Vagina (tissue), 2 donors: Measurements from ENCODE around the gene CCL23. TPM values are rescaled to one million over a fixed set of nuclear protein-coding genes. Genes with fewer than 3 reads are reported as not detected.
"Not testable (repeated sequence)": the region's sequence is repeated elsewhere in the genome, so short reads cannot be mapped to it uniquely, and the experiment has no call there.

ENCODE experiments used
- DNase-seq, 2 donors: peaks; one replicate each; pipeline ENCODE4 v3.0.0-alpha.2; 2017; ENCODE audit errors: extremely low spot score in 2 of 2
- H3K27ac ChIP-seq: fragments of 200-600 bp; sonication (generic); one replicate; pipeline ENCODE4 v1.5.1; 2019
- H3K27me3 ChIP-seq: fragments of 200-600 bp; sonication (generic); one replicate; pipeline ENCODE4 v1.5.1; 2019
- H3K36me3 ChIP-seq, 2 donors: fragments of 200-600 bp; sonication (generic); one replicate each; pipeline ENCODE4 v1.5.1; 2017 to 2019
- H3K4me1 ChIP-seq: fragments of 200-600 bp; sonication (generic); one replicate; pipeline ENCODE4 v1.5.1; 2019
- H3K4me3 ChIP-seq, 2 donors: fragments of 200-600 bp; sonication (generic); 1 replicate in 1 of 2; 2 replicates in 1 of 2; pipeline ENCODE4 v1.5.1; 2016 to 2019
- H3K9me3 ChIP-seq: fragments of 200-600 bp; sonication (generic); one replicate; pipeline ENCODE4 v1.5.1; 2019
- POLR2A ChIP-seq, 2 donors: fragments of 450-650 bp; IDR thresholded peaks; one replicate each; pipeline ENCODE4 v1.6.1; 2017; ENCODE audit warnings: antibody characterized with exemption in 2 of 2, mild to moderate bottlenecking in 2 of 2, moderate library complexity in 2 of 2
- POLR2AphosphoS5 ChIP-seq, 2 donors: sonication (generic); formaldehyde crosslinking; IDR thresholded peaks; one replicate each; pipeline ENCODE4 v1.9.0; 2017; ENCODE audit warnings: antibody characterized with exemption in 2 of 2, mild to moderate bottlenecking in 2 of 2, low read depth in 1 of 2; ENCODE audit not compliant: insufficient read depth in 1 of 2
- intact Hi-C: fragments of 100-400 bp; cut with DNase I; formaldehyde crosslinking; loops from one replicate; pipeline ENCODE4 v1.15.1; 2023
- total RNA-seq: library from RNA; depleted of rRNA; stranded (reverse); fragments of >200 nt; gene quantifications from one replicate; pipeline ENCODE4 v1.2.3, GENCODE V29; 2016
- TF ChIP-seq, protein P1 (sequence below), 3 experiments: fragments of 450-650 bp in 2 of 3; fragments of 200-600 bp in 1 of 3; sonication (generic) in 1 of 3; IDR thresholded peaks; one replicate each; pipeline ENCODE4 v1.5.1; 2017 to 2019; ENCODE audit warnings: antibody characterized with exemption in 3 of 3, mild to moderate bottlenecking in 2 of 3, moderate library complexity in 2 of 3

Gene CCL23
- total RNA-seq, 1 donor from 2014 or later: 13.3 TPM

DNA sequence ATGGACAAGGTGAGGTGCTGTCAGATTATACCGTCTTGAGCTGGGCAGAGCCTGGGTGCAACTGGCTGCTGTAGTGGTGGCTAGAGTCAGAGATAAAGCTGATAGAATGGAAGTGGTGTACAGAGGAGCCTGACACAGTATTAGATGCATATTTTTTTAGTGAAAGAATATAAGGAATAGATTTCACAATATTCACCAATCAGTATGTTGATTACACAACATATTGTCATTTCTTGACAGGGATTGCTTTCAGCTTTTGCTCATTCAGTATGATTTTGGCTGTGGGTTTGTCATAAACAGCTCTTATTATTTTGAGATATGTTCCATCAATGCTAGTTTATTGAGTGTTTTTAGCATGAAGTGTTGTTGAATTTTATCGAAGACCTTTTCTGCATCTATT, 1.7 kb upstream of the CCL23 start:
- Histone ChIP-seq H3K36me3 (no peaks in the 10 kb centered on the region), H3K27ac (no peak overlapping the region), H3K4me3 (no peak overlapping the region), H3K27me3 (no peaks in the 10 kb centered on the region), H3K9me3 (no peaks in the 10 kb centered on the region), H3K4me1 (no peaks in the 10 kb centered on the region)
- DNase-seq: no peak
- no peak for TF ChIP-seq POLR2A (IDR thresholded peaks at IDR 0.05)
- TF ChIP-seq POLR2AphosphoS5 (IDR thresholded peaks at IDR 0.05; ENCODE audit: insufficient read depth in 1 of 2, low read depth in 1 of 2): no peak
- TF ChIP-seq, protein P1, sequence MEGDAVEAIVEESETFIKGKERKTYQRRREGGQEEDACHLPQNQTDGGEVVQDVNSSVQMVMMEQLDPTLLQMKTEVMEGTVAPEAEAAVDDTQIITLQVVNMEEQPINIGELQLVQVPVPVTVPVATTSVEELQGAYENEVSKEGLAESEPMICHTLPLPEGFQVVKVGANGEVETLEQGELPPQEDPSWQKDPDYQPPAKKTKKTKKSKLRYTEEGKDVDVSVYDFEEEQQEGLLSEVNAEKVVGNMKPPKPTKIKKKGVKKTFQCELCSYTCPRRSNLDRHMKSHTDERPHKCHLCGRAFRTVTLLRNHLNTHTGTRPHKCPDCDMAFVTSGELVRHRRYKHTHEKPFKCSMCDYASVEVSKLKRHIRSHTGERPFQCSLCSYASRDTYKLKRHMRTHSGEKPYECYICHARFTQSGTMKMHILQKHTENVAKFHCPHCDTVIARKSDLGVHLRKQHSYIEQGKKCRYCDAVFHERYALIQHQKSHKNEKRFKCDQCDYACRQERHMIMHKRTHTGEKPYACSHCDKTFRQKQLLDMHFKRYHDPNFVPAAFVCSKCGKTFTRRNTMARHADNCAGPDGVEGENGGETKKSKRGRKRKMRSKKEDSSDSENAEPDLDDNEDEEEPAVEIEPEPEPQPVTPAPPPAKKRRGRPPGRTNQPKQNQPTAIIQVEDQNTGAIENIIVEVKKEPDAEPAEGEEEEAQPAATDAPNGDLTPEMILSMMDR (IDR thresholded peaks at IDR 0.05): no peak
- intact Hi-C loops: no loop called here

DNA sequence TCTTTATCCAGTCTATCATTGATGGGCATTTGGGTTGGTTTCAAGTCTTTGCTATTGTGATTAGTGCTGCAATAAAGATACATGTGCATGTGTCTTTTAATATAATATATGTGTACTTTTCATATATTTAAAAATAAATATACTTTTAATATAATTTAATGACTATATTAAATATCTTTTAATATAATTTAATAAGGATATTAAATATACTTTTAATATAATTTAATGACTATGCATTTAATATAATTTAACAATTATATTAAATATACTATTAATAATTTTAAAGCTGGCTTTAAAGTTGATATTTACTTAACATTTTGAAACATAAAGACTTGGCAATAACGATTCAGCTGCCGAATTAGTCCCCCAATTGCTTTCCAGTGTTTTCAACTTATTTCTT, 1.2 kb downstream of the CCL23 start:
- H3K9me3 ChIP-seq: peaks cover 5% of the 10 kb centered on the region
- H3K4me3 ChIP-seq: no peak overlapping the region
- no peak overlapping the region for H3K27ac ChIP-seq
- H3K4me1 ChIP-seq: no peaks in the 10 kb centered on the region
- H3K27me3 ChIP-seq: no peaks in the 10 kb centered on the region
- DNase-seq: no peak
- no peaks in the 10 kb centered on the region for H3K36me3 ChIP-seq
- TF ChIP-seq POLR2AphosphoS5 (IDR thresholded peaks at IDR 0.05; ENCODE audit: insufficient read depth in 1 of 2, low read depth in 1 of 2) (no peak), POLR2A (IDR thresholded peaks at IDR 0.05) (no peak)
- TF ChIP-seq, protein P1 (IDR thresholded peaks at IDR 0.05): no peak
- intact Hi-C loops: no loop called here

DNA sequence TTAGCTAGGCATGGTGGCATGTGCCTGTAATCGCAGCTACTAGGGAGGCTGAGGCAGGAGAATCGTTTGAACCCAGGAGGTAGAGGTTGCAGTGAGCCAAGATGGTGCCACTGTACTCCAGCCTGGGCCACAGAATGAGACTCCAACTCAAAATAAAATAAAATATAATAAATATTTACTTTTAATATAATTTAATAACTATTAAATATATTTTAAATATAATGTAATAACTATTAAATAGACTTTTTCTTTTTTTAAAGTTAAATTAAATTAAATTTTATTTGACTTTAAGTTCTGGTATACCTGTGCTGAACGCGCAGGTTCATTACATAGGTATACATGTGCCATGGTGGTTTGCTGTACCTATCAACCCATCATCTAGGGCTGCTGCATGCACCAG, 1.9 kb downstream of the CCL23 start:
- DNase-seq, H3K9me3 ChIP-seq, H3K27ac ChIP-seq, intact Hi-C loops, H3K4me1 ChIP-seq, H3K27me3 ChIP-seq, H3K36me3 ChIP-seq, H3K4me3 ChIP-seq: not testable (repeated sequence)

DNA sequence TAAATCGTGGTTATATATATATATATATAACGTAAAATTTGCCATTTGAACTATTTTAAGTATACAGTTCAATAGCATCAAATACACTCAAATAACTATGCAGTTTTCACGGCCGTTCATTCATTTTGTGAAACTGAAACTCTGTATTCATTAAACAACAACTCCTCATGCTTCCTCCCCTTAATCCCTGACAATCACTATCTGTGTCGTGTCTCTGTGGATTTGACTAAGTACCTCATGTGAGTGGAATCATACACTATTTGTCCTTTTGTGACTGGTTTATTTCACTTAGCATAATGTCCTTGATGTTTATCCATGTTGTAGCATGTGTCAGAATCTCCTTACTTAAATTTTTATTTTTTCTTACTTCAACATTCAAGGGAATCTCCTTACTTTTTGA, 2.8 kb downstream of the CCL23 start:
- no peaks in the 10 kb centered on the region for H3K36me3 ChIP-seq
- no peak overlapping the region for H3K4me3 ChIP-seq
- intact Hi-C loops: no loop called here
- H3K27ac ChIP-seq: no peak overlapping the region
- no peaks in the 10 kb centered on the region for H3K4me1 ChIP-seq
- H3K9me3 ChIP-seq: peaks cover 5% of the 10 kb centered on the region
- no peak for DNase-seq
- no peaks in the 10 kb centered on the region for H3K27me3 ChIP-seq
- TF ChIP-seq POLR2AphosphoS5 (IDR thresholded peaks at IDR 0.05; ENCODE audit: insufficient read depth in 1 of 2, low read depth in 1 of 2): no peak
- TF ChIP-seq, protein P1 (IDR thresholded peaks at IDR 0.05): no peak
- TF ChIP-seq POLR2A (IDR thresholded peaks at IDR 0.05): no peak

DNA sequence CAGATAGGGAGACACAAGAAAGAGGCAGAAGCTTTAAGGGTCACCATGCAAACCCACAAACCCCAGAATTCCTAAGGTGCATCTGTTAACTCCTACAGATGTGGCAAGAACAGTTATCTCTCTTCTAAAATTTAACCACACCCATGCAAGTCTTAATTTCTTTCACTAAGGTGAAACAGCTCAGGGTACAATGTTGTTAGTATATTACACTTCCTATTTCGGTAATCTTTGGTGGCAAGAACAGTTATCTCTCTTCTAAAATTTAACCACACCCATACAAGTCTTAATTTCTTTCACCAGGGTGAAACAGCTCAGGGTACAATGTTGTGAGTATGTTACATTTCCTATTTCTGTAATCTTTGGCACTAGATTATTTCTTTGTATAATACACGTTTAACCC, 6.6 kb downstream of the CCL23 start:
- no peaks in the 10 kb centered on the region for H3K4me1 ChIP-seq
- intact Hi-C loops: no loop called here
- H3K27ac ChIP-seq: no peak overlapping the region
- H3K9me3 ChIP-seq: peaks cover 5% of the 10 kb centered on the region
- TF ChIP-seq, protein P1 (IDR thresholded peaks at IDR 0.05): no peak
- TF ChIP-seq POLR2AphosphoS5 (IDR thresholded peaks at IDR 0.05; ENCODE audit: insufficient read depth in 1 of 2, low read depth in 1 of 2): no peak
- no peaks in the 10 kb centered on the region for H3K27me3 ChIP-seq
- DNase-seq: no peak
- no peak overlapping the region for H3K4me3 ChIP-seq
- H3K36me3 ChIP-seq: no peaks in the 10 kb centered on the region
